ENCODE results near the gene RHBDD1.

RHBDD1 gene

GRCh38 chr2:227010433-227010832 lies 174.6 kb downstream of the RHBDD1 start:
- Histone ChIP-seq H3K4me2 (no peak overlapping the region), H3K36me3 (no peaks in the 10 kb centered on the region), H3K9me3 (no peaks in the 10 kb centered on the region), H3K4me3 (no peak overlapping the region), H3K27ac (no peak overlapping the region), H3K27me3 (no peaks in the 10 kb centered on the region), H3K4me1 (peaks cover 20% of the 10 kb centered on the region), H4K20me1 (no peaks in the 10 kb centered on the region), H3K9ac (no peak overlapping the region)
- no peak for TF ChIP-seq Cebpa-rat (IDR thresholded peaks at IDR 0.05)

GRCh38 chr2:227013330-227013729 lies 177.5 kb downstream of the RHBDD1 start:
- TF ChIP-seq Cebpa-rat (IDR thresholded peaks at IDR 0.05), result no peak
- Histone ChIP-seq H3K9ac (no peak overlapping the region), H4K20me1 (no peaks in the 10 kb centered on the region), H3K4me3 (no peak overlapping the region), H3K27me3 (no peaks in the 10 kb centered on the region), H3K36me3 (no peaks in the 10 kb centered on the region), H3K4me1 (peaks cover 20% of the 10 kb centered on the region), H3K9me3 (no peaks in the 10 kb centered on the region), H3K27ac (no peak overlapping the region), H3K4me2 (peak overlapping the region; percentile 55)

GRCh38 chr2:227013881-227014280 lies 178.0 kb downstream of the RHBDD1 start:
- Histone ChIP-seq H3K27ac (no peak overlapping the region), H3K9me3 (no peaks in the 10 kb centered on the region), H4K20me1 (no peaks in the 10 kb centered on the region), H3K4me2 (peak overlapping the region; percentile 55), H3K27me3 (no peaks in the 10 kb centered on the region), H3K9ac (no peak overlapping the region), H3K4me1 (peaks cover 20% of the 10 kb centered on the region), H3K4me3 (no peak overlapping the region), H3K36me3 (no peaks in the 10 kb centered on the region)
- TF ChIP-seq Cebpa-rat (IDR thresholded peaks at IDR 0.05), result no peak

GRCh38 chr2:227016894-227017293 lies 181.0 kb downstream of the RHBDD1 start:
- Histone ChIP-seq H3K27me3 (no peaks in the 10 kb centered on the region), H3K4me1 (peaks cover 20% of the 10 kb centered on the region), H4K20me1 (no peaks in the 10 kb centered on the region), H3K9me3 (no peaks in the 10 kb centered on the region), H3K36me3 (no peaks in the 10 kb centered on the region), H3K9ac (no peak overlapping the region), H3K27ac (no peak overlapping the region), H3K4me3 (no peak overlapping the region), H3K4me2 (no peak overlapping the region)
- no peak for TF ChIP-seq Cebpa-rat (IDR thresholded peaks at IDR 0.05)

- no peaks in the 10 kb centered on the region for H3K4me1 ChIP-seq
- no peak overlapping the region for H3K9ac ChIP-seq
- H3K36me3 ChIP-seq, result no peaks in the 10 kb centered on the region
- H3K9me3 ChIP-seq, result no peaks in the 10 kb centered on the region
- no peak for TF ChIP-seq Cebpa-rat (IDR thresholded peaks at IDR 0.05)
- no peak overlapping the region for H3K27ac ChIP-seq
- H3K4me3 ChIP-seq, result no peak overlapping the region
- no peaks in the 10 kb centered on the region for H4K20me1 ChIP-seq
- H3K4me2 ChIP-seq, result no peak overlapping the region
- no peaks in the 10 kb centered on the region for H3K27me3 ChIP-seq
Measured at GRCh38 chr2:227020416-227020815, 184.6 kb downstream of the RHBDD1 start.

GRCh38 chr2:227022608-227023007 lies 186.8 kb downstream of the RHBDD1 start:
- no peak overlapping the region for H3K4me3 ChIP-seq
- H4K20me1 ChIP-seq, result no peaks in the 10 kb centered on the region
- H3K27me3 ChIP-seq, result no peaks in the 10 kb centered on the region
- no peak overlapping the region for H3K27ac ChIP-seq
- H3K4me1 ChIP-seq, result no peaks in the 10 kb centered on the region
- H3K9me3 ChIP-seq, result no peaks in the 10 kb centered on the region
- no peaks in the 10 kb centered on the region for H3K36me3 ChIP-seq
- no peak overlapping the region for H3K4me2 ChIP-seq
- no peak for TF ChIP-seq Cebpa-rat (IDR thresholded peaks at IDR 0.05)
- H3K9ac ChIP-seq, result no peak overlapping the region

GRCh38 chr2:227025510-227025909 lies 189.7 kb downstream of the RHBDD1 start:
- no peak overlapping the region for H3K27ac ChIP-seq
- no peaks in the 10 kb centered on the region for H3K36me3 ChIP-seq
- no peaks in the 10 kb centered on the region for H4K20me1 ChIP-seq
- no peaks in the 10 kb centered on the region for H3K4me1 ChIP-seq
- H3K9me3 ChIP-seq, result no peaks in the 10 kb centered on the region
- no peaks in the 10 kb centered on the region for H3K27me3 ChIP-seq
- H3K4me2 ChIP-seq, result no peak overlapping the region
- no peak overlapping the region for H3K4me3 ChIP-seq
- H3K9ac ChIP-seq, result no peak overlapping the region
- no peak for TF ChIP-seq Cebpa-rat (IDR thresholded peaks at IDR 0.05)

- Histone ChIP-seq H4K20me1 (no peaks in the 10 kb centered on the region), H3K4me3 (no peak overlapping the region), H3K27me3 (no peaks in the 10 kb centered on the region), H3K9me3 (no peaks in the 10 kb centered on the region), H3K4me2 (no peak overlapping the region), H3K27ac (no peak overlapping the region), H3K4me1 (no peaks in the 10 kb centered on the region), H3K9ac (no peak overlapping the region), H3K36me3 (no peaks in the 10 kb centered on the region)
- no peak for TF ChIP-seq Cebpa-rat (IDR thresholded peaks at IDR 0.05)
Measured at GRCh38 chr2:227029426-227030105, 193.7 kb downstream of the RHBDD1 start.

- Histone ChIP-seq H3K36me3 (no peaks in the 10 kb centered on the region), H3K9ac (no peak overlapping the region), H3K27me3 (no peaks in the 10 kb centered on the region), H4K20me1 (no peaks in the 10 kb centered on the region), H3K4me2 (no peak overlapping the region), H3K4me1 (no peaks in the 10 kb centered on the region), H3K4me3 (no peak overlapping the region), H3K27ac (no peak overlapping the region), H3K9me3 (no peaks in the 10 kb centered on the region)
- TF ChIP-seq Cebpa-rat (IDR thresholded peaks at IDR 0.05), result no peak
Measured at GRCh38 chr2:227030789-227031188, 194.9 kb downstream of the RHBDD1 start.

- Histone ChIP-seq H3K4me3 (no peak overlapping the region), H3K36me3 (no peaks in the 10 kb centered on the region), H3K27ac (no peak overlapping the region), H3K4me1 (no peaks in the 10 kb centered on the region), H4K20me1 (no peaks in the 10 kb centered on the region), H3K9me3 (no peaks in the 10 kb centered on the region), H3K4me2 (no peak overlapping the region), H3K9ac (no peak overlapping the region), H3K27me3 (no peaks in the 10 kb centered on the region)
- no peak for TF ChIP-seq Cebpa-rat (IDR thresholded peaks at IDR 0.05)
Measured at GRCh38 chr2:227031379-227031778, 195.5 kb downstream of the RHBDD1 start.

Measured in BLaER1 (cell line).